ENCODE measurements around the gene DELE1.

DNA sequence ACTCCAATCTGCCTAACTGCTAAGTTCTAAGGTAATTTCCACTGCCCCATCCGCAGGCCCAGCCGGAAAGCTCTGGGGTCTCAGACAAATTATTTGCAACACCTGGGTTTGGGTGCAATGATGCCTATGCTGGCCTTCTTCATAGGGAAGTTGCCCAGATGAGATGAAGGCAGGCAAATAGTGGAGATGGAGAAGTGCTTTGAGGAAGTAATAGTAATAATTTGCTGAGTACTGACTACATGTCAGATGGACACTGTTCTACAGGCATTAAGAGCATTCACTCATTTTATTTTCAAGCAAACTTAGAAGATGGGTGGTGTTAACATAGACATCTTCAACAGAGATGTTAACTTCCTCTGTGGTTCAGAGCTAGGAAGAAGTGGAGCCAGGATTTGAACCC lies 30.5 kb downstream of the DELE1 start:
- TF ChIP-seq POLR2AphosphoS5 (IDR thresholded peaks at IDR 0.05; ENCODE audit: insufficient read depth, low read depth, low read length) (no peak), JUN (IDR thresholded peaks at IDR 0.05; ENCODE audit: borderline replicate concordance, insufficient read depth, insufficient read length, low read depth) (no peak), EZH2 (IDR thresholded peaks at IDR 0.05; ENCODE audit: borderline replicate concordance, low read depth, low read length, severe bottlenecking) (no peak), POLR2A (IDR thresholded peaks at IDR 0.05; ENCODE audit: low read depth, low read length) (no peak), FOS (IDR thresholded peaks at IDR 0.05; ENCODE audit: borderline replicate concordance, insufficient read depth, low read length) (no peak), GATA2 (IDR thresholded peaks at IDR 0.05; ENCODE audit: insufficient read depth, insufficient read length, low read depth, low read length) (no peak), MYC (IDR thresholded peaks at IDR 0.05; ENCODE audit: low read depth, low read length) (no peak)
- TF ChIP-seq, protein P1, sequence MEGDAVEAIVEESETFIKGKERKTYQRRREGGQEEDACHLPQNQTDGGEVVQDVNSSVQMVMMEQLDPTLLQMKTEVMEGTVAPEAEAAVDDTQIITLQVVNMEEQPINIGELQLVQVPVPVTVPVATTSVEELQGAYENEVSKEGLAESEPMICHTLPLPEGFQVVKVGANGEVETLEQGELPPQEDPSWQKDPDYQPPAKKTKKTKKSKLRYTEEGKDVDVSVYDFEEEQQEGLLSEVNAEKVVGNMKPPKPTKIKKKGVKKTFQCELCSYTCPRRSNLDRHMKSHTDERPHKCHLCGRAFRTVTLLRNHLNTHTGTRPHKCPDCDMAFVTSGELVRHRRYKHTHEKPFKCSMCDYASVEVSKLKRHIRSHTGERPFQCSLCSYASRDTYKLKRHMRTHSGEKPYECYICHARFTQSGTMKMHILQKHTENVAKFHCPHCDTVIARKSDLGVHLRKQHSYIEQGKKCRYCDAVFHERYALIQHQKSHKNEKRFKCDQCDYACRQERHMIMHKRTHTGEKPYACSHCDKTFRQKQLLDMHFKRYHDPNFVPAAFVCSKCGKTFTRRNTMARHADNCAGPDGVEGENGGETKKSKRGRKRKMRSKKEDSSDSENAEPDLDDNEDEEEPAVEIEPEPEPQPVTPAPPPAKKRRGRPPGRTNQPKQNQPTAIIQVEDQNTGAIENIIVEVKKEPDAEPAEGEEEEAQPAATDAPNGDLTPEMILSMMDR (IDR thresholded peaks at IDR 0.05; ENCODE audit: extremely low read depth in 1 of 2, insufficient read depth in 1 of 2, low read depth in 1 of 2, low read length in 2 of 2) = no peak
- TF ChIP-seq, protein P2, sequence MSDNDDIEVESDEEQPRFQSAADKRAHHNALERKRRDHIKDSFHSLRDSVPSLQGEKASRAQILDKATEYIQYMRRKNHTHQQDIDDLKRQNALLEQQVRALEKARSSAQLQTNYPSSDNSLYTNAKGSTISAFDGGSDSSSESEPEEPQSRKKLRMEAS (IDR thresholded peaks at IDR 0.05; ENCODE audit: insufficient read depth, insufficient read length) = no peak

Measured in endothelial cell of umbilical vein (primary cell).